ENCODE data around the gene PGC. TPM values are rescaled to one million over a fixed set of nuclear protein-coding genes. Genes with fewer than 3 reads are reported as not detected.

Gene PGC
- polyA plus RNA-seq, 1 of the 3 experiments (the other 2 are of a cell fraction): not detected

GRCh38 chr6:41726876-41727275 is 20.3 kb downstream of the PGC start:
- CTCF ChIA-PET: no interaction called here
- Histone ChIP-seq H3K27me3 (ENCODE audit: insufficient read depth) (no peaks in the 10 kb centered on the region), H3K9me2 (no peaks in the 10 kb centered on the region), H3K79me2 (ENCODE audit: insufficient read depth) (peaks cover 51% of the 10 kb centered on the region), H3F3A (replicated peaks; ENCODE audit: insufficient read depth) (no peaks in the 10 kb centered on the region), H3K27ac (ENCODE audit: low read depth in 2 of 2, low read length in 1 of 2) (no peak overlapping the region), H3K4me3 (ENCODE audit: low read depth in 2 of 2, low read length in 1 of 2) (no peak overlapping the region), H3K9me3 (no peaks in the 10 kb centered on the region), H3K9ac (no peak overlapping the region), H3K4me2 (no peak overlapping the region), H4K20me1 (ENCODE audit: insufficient read depth) (no peaks in the 10 kb centered on the region), H3K36me3 (replicated peaks in 1 of 2; ENCODE audit: control insufficient read depth in 1 of 2, insufficient read depth in 2 of 2, low read length in 1 of 2) (no peaks in the 10 kb centered on the region), H2AFZ (ENCODE audit: low read depth) (no peak overlapping the region), H3K4me1 (ENCODE audit: control insufficient read depth in 1 of 2, insufficient read depth in 2 of 2, low read depth in 1 of 2, low read length in 1 of 2) (peaks cover 38 to 54% of the 10 kb centered on the region in 2 experiments; a peak in 3 of 4 replicates)
- POLR2A ChIA-PET: no interaction called here
- TF ChIP-seq TEAD4 (IDR thresholded peaks at IDR 0.05; ENCODE audit: borderline replicate concordance, insufficient read depth): no peak
- 88% methylated on average over 7 of the region's 7 CpGs for WGBS (ENCODE audit: low lambda C conversion rate)
- no peak for DNase-seq

- TF ChIP-seq SMC3 (IDR thresholded peaks at IDR 0.05; ENCODE audit: low read depth, low read length) (no peak), MXI1 (IDR thresholded peaks at IDR 0.05; ENCODE audit: low read depth, low read length) (no peak), CTCF (IDR thresholded peaks at IDR 0.05) (peak; percentile 8; the same call in 1 of the 2 replicates), GATA2 (CRISPR knock-in tag; IDR thresholded peaks at IDR 0.05) (no peak), TEAD4 (IDR thresholded peaks at IDR 0.05; ENCODE audit: borderline replicate concordance, insufficient read depth) (no peak), GABPA (IDR thresholded peaks at IDR 0.05; ENCODE audit: low read depth) (no peak)
- H3F3A ChIP-seq (replicated peaks; ENCODE audit: insufficient read depth): no peaks in the 10 kb centered on the region
- DNase-seq: no peak
- H3K4me2 ChIP-seq: no peak overlapping the region
- peak overlapping the region in 1 of 2 experiments; percentile 31; a peak in 1 of 4 replicates for H3K27ac ChIP-seq (ENCODE audit: low read depth in 2 of 2, low read length in 1 of 2)
- POLR2A ChIA-PET: no interaction called here
- no peaks in the 10 kb centered on the region for H3K9me3 ChIP-seq
- no peak overlapping the region for H2AFZ ChIP-seq (ENCODE audit: low read depth)
- H3K9ac ChIP-seq: no peak overlapping the region
- H3K9me2 ChIP-seq: no peaks in the 10 kb centered on the region
- H3K4me1 ChIP-seq (ENCODE audit: control insufficient read depth in 1 of 2, insufficient read depth in 2 of 2, low read depth in 1 of 2, low read length in 1 of 2): peaks cover 19 to 34% of the 10 kb centered on the region in 2 experiments; a peak in 3 of 4 replicates
- no peak overlapping the region for H3K4me3 ChIP-seq (ENCODE audit: low read depth in 2 of 2, low read length in 1 of 2)
- CTCF ChIA-PET: interaction anchor here (0.6 to 2.1 kb wide), 3 partner anchors 8 to 42 kb away, joined by 3 to 8 read pairs (median 7); no protein-coding TSS in a partner anchor
- 90% methylated on average over 10 of the region's 13 CpGs for WGBS (ENCODE audit: low lambda C conversion rate)
- H3K27me3 ChIP-seq (ENCODE audit: insufficient read depth): no peaks in the 10 kb centered on the region
- no peaks in the 10 kb centered on the region for H4K20me1 ChIP-seq (ENCODE audit: insufficient read depth)
- H3K36me3 ChIP-seq (replicated peaks in 1 of 2; ENCODE audit: control insufficient read depth in 1 of 2, insufficient read depth in 2 of 2, low read length in 1 of 2): no peaks in the 10 kb centered on the region
- H3K79me2 ChIP-seq (ENCODE audit: insufficient read depth): peaks cover 45% of the 10 kb centered on the region
Measured at GRCh38 chr6:41724586-41725501, 22.4 kb downstream of the PGC start.

- Histone ChIP-seq H3K9me3 (no peaks in the 10 kb centered on the region), H3F3A (replicated peaks; ENCODE audit: insufficient read depth) (no peaks in the 10 kb centered on the region), H3K4me3 (ENCODE audit: low read depth in 2 of 2, low read length in 1 of 2) (no peak overlapping the region), H3K79me2 (ENCODE audit: insufficient read depth) (peaks cover 39% of the 10 kb centered on the region), H3K27ac (ENCODE audit: low read depth in 2 of 2, low read length in 1 of 2) (peak overlapping the region in 1 of 2 experiments; percentile 51; a peak in 2 of 4 replicates), H3K9me2 (no peaks in the 10 kb centered on the region), H3K4me1 (ENCODE audit: control insufficient read depth in 1 of 2, insufficient read depth in 2 of 2, low read depth in 1 of 2, low read length in 1 of 2) (peaks cover 14 to 28% of the 10 kb centered on the region in 2 experiments; a peak in 2 of 4 replicates), H4K20me1 (ENCODE audit: insufficient read depth) (no peaks in the 10 kb centered on the region), H3K4me2 (no peak overlapping the region), H3K36me3 (replicated peaks in 1 of 2; ENCODE audit: control insufficient read depth in 1 of 2, insufficient read depth in 2 of 2, low read length in 1 of 2) (no peaks in the 10 kb centered on the region), H3K27me3 (ENCODE audit: insufficient read depth) (no peaks in the 10 kb centered on the region), H2AFZ (ENCODE audit: low read depth) (no peak overlapping the region), H3K9ac (no peak overlapping the region)
- 97% methylated on average over 7 of the region's 7 CpGs for WGBS (ENCODE audit: low lambda C conversion rate)
- no peak for DNase-seq
- POLR2A ChIA-PET: no interaction called here
- CTCF ChIA-PET: interaction anchor here (0.6 to 2.1 kb wide), 2 partner anchors 18 to 41 kb away, joined by 3 to 8 read pairs; no protein-coding TSS in a partner anchor
- TF ChIP-seq RAD21 (IDR thresholded peaks at IDR 0.05; ENCODE audit: low read length) (no peak), GABPA (IDR thresholded peaks at IDR 0.05; ENCODE audit: low read depth) (no peak), RFX5 (IDR thresholded peaks at IDR 0.05; ENCODE audit: low read length) (no peak), ELF1 (IDR thresholded peaks at IDR 0.05) (no peak), EP300 (IDR thresholded peaks at IDR 0.05; ENCODE audit: borderline replicate concordance in 1 of 2, low read depth in 1 of 2, low read length in 1 of 2) (no peak), NRF1 (IDR thresholded peaks at IDR 0.05; ENCODE audit: low read depth, low read length) (no peak), MAX (IDR thresholded peaks at IDR 0.05; ENCODE audit: low read depth) (no peak), IRF3 (IDR thresholded peaks at IDR 0.05; ENCODE audit: low read depth, low read length) (no peak), SIN3A (IDR thresholded peaks at IDR 0.05; ENCODE audit: borderline replicate concordance, low read depth, low read length) (no peak)
- TF ChIP-seq, protein P1, sequence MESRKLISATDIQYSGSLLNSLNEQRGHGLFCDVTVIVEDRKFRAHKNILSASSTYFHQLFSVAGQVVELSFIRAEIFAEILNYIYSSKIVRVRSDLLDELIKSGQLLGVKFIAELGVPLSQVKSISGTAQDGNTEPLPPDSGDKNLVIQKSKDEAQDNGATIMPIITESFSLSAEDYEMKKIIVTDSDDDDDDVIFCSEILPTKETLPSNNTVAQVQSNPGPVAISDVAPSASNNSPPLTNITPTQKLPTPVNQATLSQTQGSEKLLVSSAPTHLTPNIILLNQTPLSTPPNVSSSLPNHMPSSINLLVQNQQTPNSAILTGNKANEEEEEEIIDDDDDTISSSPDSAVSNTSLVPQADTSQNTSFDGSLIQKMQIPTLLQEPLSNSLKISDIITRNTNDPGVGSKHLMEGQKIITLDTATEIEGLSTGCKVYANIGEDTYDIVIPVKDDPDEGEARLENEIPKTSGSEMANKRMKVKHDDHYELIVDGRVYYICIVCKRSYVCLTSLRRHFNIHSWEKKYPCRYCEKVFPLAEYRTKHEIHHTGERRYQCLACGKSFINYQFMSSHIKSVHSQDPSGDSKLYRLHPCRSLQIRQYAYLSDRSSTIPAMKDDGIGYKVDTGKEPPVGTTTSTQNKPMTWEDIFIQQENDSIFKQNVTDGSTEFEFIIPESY (IDR thresholded peaks at IDR 0.05; ENCODE audit: borderline replicate concordance, low read depth): no peak
Measured at GRCh38 chr6:41724228-41724580, 23.0 kb downstream of the PGC start.
